Tibial nerve (tissue), 3 donors: Measurements from ENCODE around the gene FLII.

ENCODE experiments used
- POLR2A ChIP-seq, 2 donors: fragments of 450-650 bp; IDR thresholded peaks; one replicate each; pipeline ENCODE4 v1.6.1; 2017; ENCODE audit warnings: antibody characterized with exemption in 2 of 2, mild to moderate bottlenecking in 2 of 2, moderate library complexity in 2 of 2
- TF ChIP-seq, protein P1 (sequence below), 5 experiments: fragments of 200-600 bp in 3 of 5; fragments of 450-650 bp in 2 of 5; sonication (generic) in 3 of 5; IDR thresholded peaks; one replicate each; pipeline ENCODE4 v1.5.1; 2016 to 2019; ENCODE audit warnings: antibody characterized with exemption in 5 of 5, mild to moderate bottlenecking in 3 of 5, moderate library complexity in 2 of 5

GRCh38 chr17:18197535-18198194 lies 60.9 kb downstream of the FLII start:
- TF ChIP-seq, protein P1, sequence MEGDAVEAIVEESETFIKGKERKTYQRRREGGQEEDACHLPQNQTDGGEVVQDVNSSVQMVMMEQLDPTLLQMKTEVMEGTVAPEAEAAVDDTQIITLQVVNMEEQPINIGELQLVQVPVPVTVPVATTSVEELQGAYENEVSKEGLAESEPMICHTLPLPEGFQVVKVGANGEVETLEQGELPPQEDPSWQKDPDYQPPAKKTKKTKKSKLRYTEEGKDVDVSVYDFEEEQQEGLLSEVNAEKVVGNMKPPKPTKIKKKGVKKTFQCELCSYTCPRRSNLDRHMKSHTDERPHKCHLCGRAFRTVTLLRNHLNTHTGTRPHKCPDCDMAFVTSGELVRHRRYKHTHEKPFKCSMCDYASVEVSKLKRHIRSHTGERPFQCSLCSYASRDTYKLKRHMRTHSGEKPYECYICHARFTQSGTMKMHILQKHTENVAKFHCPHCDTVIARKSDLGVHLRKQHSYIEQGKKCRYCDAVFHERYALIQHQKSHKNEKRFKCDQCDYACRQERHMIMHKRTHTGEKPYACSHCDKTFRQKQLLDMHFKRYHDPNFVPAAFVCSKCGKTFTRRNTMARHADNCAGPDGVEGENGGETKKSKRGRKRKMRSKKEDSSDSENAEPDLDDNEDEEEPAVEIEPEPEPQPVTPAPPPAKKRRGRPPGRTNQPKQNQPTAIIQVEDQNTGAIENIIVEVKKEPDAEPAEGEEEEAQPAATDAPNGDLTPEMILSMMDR (IDR thresholded peaks at IDR 0.05) = no peak
- TF ChIP-seq POLR2A (IDR thresholded peaks at IDR 0.05) = no peak
